Measurements from ENCODE around the gene PCNT.
A peak's percentile ranks its signal among the peaks of the same experiment; 100 is the strongest.

Gene PCNT

DNA sequence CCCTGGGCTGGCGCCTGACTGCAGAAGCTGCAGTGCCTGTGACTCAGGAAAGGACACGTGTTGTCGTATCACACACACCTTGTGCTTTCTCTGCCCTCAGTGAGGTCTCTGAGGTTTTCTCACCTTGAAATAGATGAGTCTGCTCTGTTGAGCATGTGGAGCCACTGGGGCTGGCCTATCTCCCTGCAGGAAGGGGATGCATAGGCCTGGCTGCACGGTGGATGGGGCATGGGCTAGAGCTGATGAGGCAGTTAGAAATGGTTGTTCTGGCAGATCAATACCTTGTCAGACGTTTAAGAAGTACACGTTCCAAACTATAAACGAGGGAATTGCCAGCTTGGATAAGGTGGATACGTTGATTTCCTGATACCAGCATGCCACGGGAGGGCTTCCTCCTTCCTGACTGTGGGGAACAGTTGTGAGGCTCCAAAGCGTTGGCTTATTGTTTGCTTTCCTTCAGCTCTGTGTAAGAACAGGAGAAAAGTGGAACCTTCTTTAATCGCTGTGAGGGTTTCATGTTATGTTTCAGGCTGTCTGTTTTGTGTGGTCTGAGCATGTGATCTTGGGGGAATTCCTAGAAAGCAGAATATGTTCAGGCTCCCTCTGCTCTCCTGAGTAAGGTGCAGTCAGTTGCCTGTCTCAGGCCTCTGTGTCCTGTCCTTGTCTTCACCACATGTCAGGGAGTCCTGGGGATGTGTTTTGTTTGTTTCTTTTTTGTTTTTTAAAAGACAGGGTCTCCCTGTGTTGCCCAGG, 44.8 kb downstream of the PCNT start:
- H4K20me1 ChIP-seq (ENCODE audit: insufficient read depth, low read length), result peaks cover 24% of the 10 kb centered on the region
- no peak for TF ChIP-seq EZH2phosphoT487 (IDR thresholded peaks at IDR 0.05; ENCODE audit: low read depth)
- TF ChIP-seq, protein P1, sequence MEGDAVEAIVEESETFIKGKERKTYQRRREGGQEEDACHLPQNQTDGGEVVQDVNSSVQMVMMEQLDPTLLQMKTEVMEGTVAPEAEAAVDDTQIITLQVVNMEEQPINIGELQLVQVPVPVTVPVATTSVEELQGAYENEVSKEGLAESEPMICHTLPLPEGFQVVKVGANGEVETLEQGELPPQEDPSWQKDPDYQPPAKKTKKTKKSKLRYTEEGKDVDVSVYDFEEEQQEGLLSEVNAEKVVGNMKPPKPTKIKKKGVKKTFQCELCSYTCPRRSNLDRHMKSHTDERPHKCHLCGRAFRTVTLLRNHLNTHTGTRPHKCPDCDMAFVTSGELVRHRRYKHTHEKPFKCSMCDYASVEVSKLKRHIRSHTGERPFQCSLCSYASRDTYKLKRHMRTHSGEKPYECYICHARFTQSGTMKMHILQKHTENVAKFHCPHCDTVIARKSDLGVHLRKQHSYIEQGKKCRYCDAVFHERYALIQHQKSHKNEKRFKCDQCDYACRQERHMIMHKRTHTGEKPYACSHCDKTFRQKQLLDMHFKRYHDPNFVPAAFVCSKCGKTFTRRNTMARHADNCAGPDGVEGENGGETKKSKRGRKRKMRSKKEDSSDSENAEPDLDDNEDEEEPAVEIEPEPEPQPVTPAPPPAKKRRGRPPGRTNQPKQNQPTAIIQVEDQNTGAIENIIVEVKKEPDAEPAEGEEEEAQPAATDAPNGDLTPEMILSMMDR (IDR thresholded peaks at IDR 0.05; ENCODE audit: low read depth, low read length), result no peak
- peak overlapping the region; percentile 78 for H3K27ac ChIP-seq (ENCODE audit: low read length)
- H2AFZ ChIP-seq (ENCODE audit: low read depth, low read length), result no peak overlapping the region
- H3K79me2 ChIP-seq (ENCODE audit: low read length), result peaks cover 24% of the 10 kb centered on the region
- no peaks in the 10 kb centered on the region for H3K27me3 ChIP-seq (ENCODE audit: low read depth, low read length)
- H3K9ac ChIP-seq (ENCODE audit: low read length), result peak overlapping the region; percentile 31; the same call in 1 of the 2 replicates
- H3K4me3 ChIP-seq (ENCODE audit: low read length), result peak overlapping the region; percentile 52
- peak overlapping the region; percentile 87 for H3K4me2 ChIP-seq (ENCODE audit: low read length)
- H3K36me3 ChIP-seq (replicated peaks; ENCODE audit: low read depth, low read length), result peaks cover 31% of the 10 kb centered on the region
- H3K9me3 ChIP-seq (ENCODE audit: insufficient read depth, low read length), result no peaks in the 10 kb centered on the region
- peaks cover 44% of the 10 kb centered on the region for H3K4me1 ChIP-seq (ENCODE audit: low read length)

DNA sequence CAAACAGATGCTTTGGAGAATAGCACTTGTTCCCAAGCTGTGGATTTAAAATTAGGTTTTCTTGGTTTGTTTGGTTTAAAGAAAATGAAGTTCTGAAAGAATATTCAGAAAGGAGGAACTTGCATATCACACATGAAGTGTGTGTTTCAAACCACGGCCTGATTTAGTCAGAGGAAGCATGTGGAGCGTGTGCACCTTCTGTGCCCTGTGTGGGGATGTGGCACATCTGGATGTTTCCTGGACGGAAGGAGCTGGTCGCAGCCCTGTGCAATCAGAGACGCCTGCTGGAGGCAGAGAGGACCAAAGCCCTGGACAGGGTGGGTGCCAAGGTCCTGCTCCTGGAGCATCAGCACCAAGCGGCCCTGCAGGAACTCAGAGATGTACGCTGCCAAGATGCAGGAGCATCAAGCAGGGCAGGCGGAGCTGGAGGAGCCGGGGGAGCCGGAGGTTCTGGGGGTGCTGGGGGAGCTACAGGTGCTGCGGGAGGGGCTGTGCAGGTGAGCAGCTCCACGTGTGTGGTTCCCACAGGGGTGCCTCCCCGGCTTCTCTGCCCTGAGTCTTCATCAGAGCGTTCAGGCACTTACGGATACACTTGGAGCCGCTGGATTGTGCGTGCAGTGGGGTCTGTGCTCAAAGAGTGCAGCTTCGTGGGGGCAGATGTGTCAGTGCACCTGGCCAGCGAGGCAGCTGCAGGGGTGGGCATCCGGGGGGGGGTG, 45.7 kb downstream of the PCNT start:
- peaks cover 24% of the 10 kb centered on the region for H4K20me1 ChIP-seq (ENCODE audit: insufficient read depth, low read length)
- peaks cover 27% of the 10 kb centered on the region for H3K79me2 ChIP-seq (ENCODE audit: low read length)
- H3K27ac ChIP-seq (ENCODE audit: low read length), result peak overlapping the region; percentile 78
- no peaks in the 10 kb centered on the region for H3K9me3 ChIP-seq (ENCODE audit: insufficient read depth, low read length)
- peak overlapping the region; percentile 87 for H3K4me2 ChIP-seq (ENCODE audit: low read length)
- peaks cover 44% of the 10 kb centered on the region for H3K4me1 ChIP-seq (ENCODE audit: low read length)
- peaks cover 31% of the 10 kb centered on the region for H3K36me3 ChIP-seq (replicated peaks; ENCODE audit: low read depth, low read length)
- no peak overlapping the region for H2AFZ ChIP-seq (ENCODE audit: low read depth, low read length)
- H3K4me3 ChIP-seq (ENCODE audit: low read length), result peak overlapping the region; percentile 50
- TF ChIP-seq EZH2phosphoT487 (IDR thresholded peaks at IDR 0.05; ENCODE audit: low read depth), result no peak
- TF ChIP-seq, protein P1 (IDR thresholded peaks at IDR 0.05; ENCODE audit: low read depth, low read length), result no peak
- peak overlapping the region; percentile 16; the same call in 1 of the 2 replicates for H3K9ac ChIP-seq (ENCODE audit: low read length)
- H3K27me3 ChIP-seq (ENCODE audit: low read depth, low read length), result no peaks in the 10 kb centered on the region

DNA sequence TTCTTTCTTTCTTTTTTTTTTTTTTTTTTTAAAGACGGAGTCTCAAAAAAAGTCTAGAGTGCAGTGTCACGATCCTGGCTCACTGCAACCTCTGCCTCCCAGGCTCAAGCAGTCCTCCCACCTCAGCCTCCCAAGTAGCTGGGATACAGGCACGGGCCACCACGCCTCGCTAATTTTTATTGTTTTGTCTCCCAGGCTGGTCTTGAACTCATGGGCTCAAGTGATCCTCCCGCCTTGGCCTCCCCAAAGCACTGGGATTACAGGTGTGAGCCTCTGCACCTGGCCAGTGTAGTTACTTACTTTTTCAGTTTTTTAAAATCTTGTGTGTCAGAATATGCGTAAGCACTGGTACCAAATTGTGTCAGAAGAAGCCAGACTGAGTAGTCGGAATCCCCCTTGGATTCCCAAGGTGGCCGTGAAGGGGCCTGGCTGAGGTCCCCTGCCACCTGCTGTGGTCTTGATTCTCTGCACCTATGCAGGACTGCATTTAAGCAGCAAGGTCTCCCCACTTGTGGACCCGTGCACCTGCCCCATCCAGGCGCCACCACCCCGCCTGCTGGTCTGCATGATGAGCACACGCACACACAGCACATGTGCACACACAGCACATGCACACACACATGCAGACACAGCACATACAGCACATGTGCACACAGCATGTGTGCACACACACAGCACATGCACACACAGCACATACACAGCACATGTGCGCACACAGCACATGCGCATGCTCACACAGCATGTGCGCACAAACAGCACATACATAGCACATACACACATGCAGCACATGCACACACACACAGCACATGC, 47.5 kb downstream of the PCNT start:
- Histone ChIP-seq H4K20me1 (ENCODE audit: insufficient read depth, low read length) (peaks cover 24% of the 10 kb centered on the region), H3K27ac (ENCODE audit: low read length) (peak overlapping the region; percentile 32; the same call in 1 of the 2 replicates), H2AFZ (ENCODE audit: low read depth, low read length) (no peak overlapping the region), H3K79me2 (ENCODE audit: low read length) (peaks cover 27% of the 10 kb centered on the region), H3K4me3 (ENCODE audit: low read length) (no peak overlapping the region), H3K9ac (ENCODE audit: low read length) (no peak overlapping the region), H3K36me3 (replicated peaks; ENCODE audit: low read depth, low read length) (peaks cover 26% of the 10 kb centered on the region), H3K4me2 (ENCODE audit: low read length) (peak overlapping the region; percentile 36), H3K4me1 (ENCODE audit: low read length) (peaks cover 44% of the 10 kb centered on the region), H3K27me3 (ENCODE audit: low read depth, low read length) (no peaks in the 10 kb centered on the region), H3K9me3 (ENCODE audit: insufficient read depth, low read length) (no peaks in the 10 kb centered on the region)
- no peak for TF ChIP-seq EZH2phosphoT487 (IDR thresholded peaks at IDR 0.05; ENCODE audit: low read depth)
- TF ChIP-seq, protein P1 (IDR thresholded peaks at IDR 0.05; ENCODE audit: low read depth, low read length), result peak; percentile 17; the same call in 1 of the 2 replicates

Data from OCI-LY3 (cell line).